ENCODE data around the gene TMEM218.

DNA sequence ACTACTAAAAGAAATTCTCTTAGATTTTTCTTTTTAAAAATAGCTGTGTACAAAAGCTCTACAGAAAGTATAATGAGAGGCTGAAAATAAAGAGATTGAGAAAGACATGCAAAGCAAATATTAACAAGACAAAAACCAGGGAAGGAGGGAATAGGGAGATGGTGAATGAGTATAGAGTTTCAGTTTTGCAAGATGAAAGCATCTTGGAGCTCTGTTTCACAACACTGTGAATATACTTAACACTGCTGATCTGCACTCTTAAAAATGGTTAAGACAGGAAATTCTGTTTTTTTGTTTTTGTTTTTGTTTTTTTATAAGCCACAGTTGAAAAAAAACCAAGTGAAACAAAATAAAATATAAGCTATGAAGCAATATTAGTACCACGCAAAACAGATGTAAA lies 5.5 kb downstream of the TMEM218 start:
- TF ChIP-seq, protein P1, sequence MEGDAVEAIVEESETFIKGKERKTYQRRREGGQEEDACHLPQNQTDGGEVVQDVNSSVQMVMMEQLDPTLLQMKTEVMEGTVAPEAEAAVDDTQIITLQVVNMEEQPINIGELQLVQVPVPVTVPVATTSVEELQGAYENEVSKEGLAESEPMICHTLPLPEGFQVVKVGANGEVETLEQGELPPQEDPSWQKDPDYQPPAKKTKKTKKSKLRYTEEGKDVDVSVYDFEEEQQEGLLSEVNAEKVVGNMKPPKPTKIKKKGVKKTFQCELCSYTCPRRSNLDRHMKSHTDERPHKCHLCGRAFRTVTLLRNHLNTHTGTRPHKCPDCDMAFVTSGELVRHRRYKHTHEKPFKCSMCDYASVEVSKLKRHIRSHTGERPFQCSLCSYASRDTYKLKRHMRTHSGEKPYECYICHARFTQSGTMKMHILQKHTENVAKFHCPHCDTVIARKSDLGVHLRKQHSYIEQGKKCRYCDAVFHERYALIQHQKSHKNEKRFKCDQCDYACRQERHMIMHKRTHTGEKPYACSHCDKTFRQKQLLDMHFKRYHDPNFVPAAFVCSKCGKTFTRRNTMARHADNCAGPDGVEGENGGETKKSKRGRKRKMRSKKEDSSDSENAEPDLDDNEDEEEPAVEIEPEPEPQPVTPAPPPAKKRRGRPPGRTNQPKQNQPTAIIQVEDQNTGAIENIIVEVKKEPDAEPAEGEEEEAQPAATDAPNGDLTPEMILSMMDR (IDR thresholded peaks at IDR 0.05) = no peak
- no peak for TF ChIP-seq EZH2 (IDR thresholded peaks at IDR 0.05; ENCODE audit: borderline replicate concordance, insufficient read depth, low read depth, low read length, poor library complexity, severe bottlenecking)

Data from B cell (primary cell).